ENCODE measurements around the gene RASL11A. TPM values are rescaled to one million over a fixed set of nuclear protein-coding genes. Genes with fewer than 3 reads are reported as not detected.
"Not testable (repeated sequence)": the region's sequence is repeated elsewhere in the genome, so short reads cannot be mapped to it uniquely, and the experiment has no call there.

RASL11A gene
- total RNA-seq, 1 donor from 2014 or later, result 9.9 TPM

GRCh38 chr13:27321468-27322431 is 51.1 kb downstream of the RASL11A start:
- DNase-seq, result no peak
- ATAC-seq (ENCODE audit: poor library complexity), result no peak
- intact Hi-C loops (cut with DNase I), result no loop called here

GRCh38 chr13:27322443-27322842 is 51.8 kb downstream of the RASL11A start:
- ATAC-seq (ENCODE audit: poor library complexity); intact Hi-C loops (cut with DNase I); DNase-seq: not testable (repeated sequence)

Other genes starting within 250 kb of the RASL11A start
- gene USP12, start 99.0 kb upstream of the RASL11A start, total RNA-seq, result 17.2 TPM
- 637 TPM for gene RPL21, start 19.3 kb upstream of the RASL11A start, total RNA-seq
- gene GTF3A, start 153.8 kb downstream of the RASL11A start, total RNA-seq, result 211 TPM
- gene MTIF3, start 179.7 kb downstream of the RASL11A start, total RNA-seq, result 189 TPM